Measurements from ENCODE around the gene ARRB1. TPM values are rescaled to one million over a fixed set of nuclear protein-coding genes. Genes with fewer than 3 reads are reported as not detected.

Gene ARRB1
- total RNA-seq, 2 donors from 2014 or later: 41.7 to 128 TPM

- H3K27ac ChIP-seq (ENCODE audit: low read depth, low read length): no peak overlapping the region
- Mint-ChIP-seq H3K36me3 (ENCODE audit: low read depth) (peaks cover 24% of the 10 kb centered on the region), H3K4me3 (no peak overlapping the region), H3K4me1 (peaks cover 3% of the 10 kb centered on the region), H3K27me3 (ENCODE audit: insufficient read depth) (peaks cover 4% of the 10 kb centered on the region), H3K27ac (no peak overlapping the region), H3K9me3 (no peaks in the 10 kb centered on the region)
- peak; percentile 54 for DNase-seq
- H3K4me1 ChIP-seq (ENCODE audit: control insufficient read depth, insufficient read depth, low read length): no peaks in the 10 kb centered on the region
- no peak overlapping the region for H3K9ac ChIP-seq (ENCODE audit: extremely low read depth, low read length, poor library complexity, severe bottlenecking)
- peaks cover 27% of the 10 kb centered on the region for H3K36me3 ChIP-seq (ENCODE audit: control insufficient read depth, insufficient read depth, low read length)
- 94 to 95% methylated on average over 4 of the region's 4 CpGs for WGBS, 2 experiments (ENCODE audit: insufficient coverage in 1 of 2, insufficient read length in 1 of 2)
- no peak for TF ChIP-seq CTCF (conservative IDR thresholded peaks at IDR 0.05)
- H3K27me3 ChIP-seq (ENCODE audit: control insufficient read depth, insufficient read depth, low read length, poor library complexity, severe bottlenecking): no peaks in the 10 kb centered on the region
- no peak overlapping the region for H3K4me3 ChIP-seq (ENCODE audit: low read length)
- H3K9me3 ChIP-seq (ENCODE audit: control insufficient read depth, low read length): no peaks in the 10 kb centered on the region
These were observed 87.5 kb downstream of the ARRB1 start for GRCh38 chr11:75263944-75264349.

GRCh38 chr11:75262961-75263852, 88.3 kb downstream of the ARRB1 start:
- H3K27me3 Mint-ChIP-seq (ENCODE audit: insufficient read depth): peaks cover 10% of the 10 kb centered on the region
- Histone ChIP-seq H3K9me3 (ENCODE audit: control insufficient read depth, low read length) (no peaks in the 10 kb centered on the region), H3K27me3 (ENCODE audit: control insufficient read depth, insufficient read depth, low read length, poor library complexity, severe bottlenecking) (no peaks in the 10 kb centered on the region), H3K4me3 (ENCODE audit: low read length) (no peak overlapping the region), H3K27ac (ENCODE audit: low read depth, low read length) (no peak overlapping the region), H3K4me1 (ENCODE audit: control insufficient read depth, insufficient read depth, low read length) (no peaks in the 10 kb centered on the region), H3K36me3 (ENCODE audit: control insufficient read depth, insufficient read depth, low read length) (peaks cover 25% of the 10 kb centered on the region), H3K9ac (ENCODE audit: extremely low read depth, low read length, poor library complexity, severe bottlenecking) (no peak overlapping the region)
- H3K4me3 Mint-ChIP-seq: no peak overlapping the region
- no peaks in the 10 kb centered on the region for H3K9me3 Mint-ChIP-seq
- peaks cover 3% of the 10 kb centered on the region for H3K4me1 Mint-ChIP-seq
- 90 to 92% methylated on average over 8 to 17 of the region's 17 CpGs for WGBS, 2 experiments (ENCODE audit: insufficient coverage in 1 of 2, insufficient read length in 1 of 2)
- peak; percentile 72 for DNase-seq
- no peak overlapping the region for H3K27ac Mint-ChIP-seq
- no peak for TF ChIP-seq CTCF (conservative IDR thresholded peaks at IDR 0.05)
- H3K36me3 Mint-ChIP-seq (ENCODE audit: low read depth): peaks cover 24% of the 10 kb centered on the region

GRCh38 chr11:75262436-75262835, 89.0 kb downstream of the ARRB1 start:
- no peak overlapping the region for H3K4me3 Mint-ChIP-seq

More at GRCh38 chr11:75262436-75262835, 89.0 kb downstream of the ARRB1 start:
- H3K27me3 Mint-ChIP-seq (ENCODE audit: insufficient read depth): peaks cover 16% of the 10 kb centered on the region
- peaks cover 3% of the 10 kb centered on the region for H3K4me1 Mint-ChIP-seq
- no peaks in the 10 kb centered on the region for H3K9me3 Mint-ChIP-seq
- Histone ChIP-seq H3K9me3 (ENCODE audit: control insufficient read depth, low read length) (no peaks in the 10 kb centered on the region), H3K9ac (ENCODE audit: extremely low read depth, low read length, poor library complexity, severe bottlenecking) (no peak overlapping the region), H3K27me3 (ENCODE audit: control insufficient read depth, insufficient read depth, low read length, poor library complexity, severe bottlenecking) (peaks cover 7% of the 10 kb centered on the region), H3K36me3 (ENCODE audit: control insufficient read depth, insufficient read depth, low read length) (peaks cover 22% of the 10 kb centered on the region), H3K4me3 (ENCODE audit: low read length) (no peak overlapping the region), H3K27ac (ENCODE audit: low read depth, low read length) (no peak overlapping the region), H3K4me1 (ENCODE audit: control insufficient read depth, insufficient read depth, low read length) (no peaks in the 10 kb centered on the region)
- peaks cover 19% of the 10 kb centered on the region for H3K36me3 Mint-ChIP-seq (ENCODE audit: low read depth)
- DNase-seq: peak; percentile 58
- no peak overlapping the region for H3K27ac Mint-ChIP-seq
- 89% methylated on average over 4 of the region's 4 CpGs for WGBS, 2 experiments (ENCODE audit: insufficient coverage in 1 of 2, insufficient read length in 1 of 2)
- no peak for TF ChIP-seq CTCF (conservative IDR thresholded peaks at IDR 0.05)

Measured in endodermal cell (in vitro differentiated cells).